Measurements from ENCODE around the gene EEF1E1.
"Not testable (repeated sequence)": the region's sequence is repeated elsewhere in the genome, so short reads cannot be mapped to it uniquely, and the experiment has no call there.

Gene EEF1E1

DNA sequence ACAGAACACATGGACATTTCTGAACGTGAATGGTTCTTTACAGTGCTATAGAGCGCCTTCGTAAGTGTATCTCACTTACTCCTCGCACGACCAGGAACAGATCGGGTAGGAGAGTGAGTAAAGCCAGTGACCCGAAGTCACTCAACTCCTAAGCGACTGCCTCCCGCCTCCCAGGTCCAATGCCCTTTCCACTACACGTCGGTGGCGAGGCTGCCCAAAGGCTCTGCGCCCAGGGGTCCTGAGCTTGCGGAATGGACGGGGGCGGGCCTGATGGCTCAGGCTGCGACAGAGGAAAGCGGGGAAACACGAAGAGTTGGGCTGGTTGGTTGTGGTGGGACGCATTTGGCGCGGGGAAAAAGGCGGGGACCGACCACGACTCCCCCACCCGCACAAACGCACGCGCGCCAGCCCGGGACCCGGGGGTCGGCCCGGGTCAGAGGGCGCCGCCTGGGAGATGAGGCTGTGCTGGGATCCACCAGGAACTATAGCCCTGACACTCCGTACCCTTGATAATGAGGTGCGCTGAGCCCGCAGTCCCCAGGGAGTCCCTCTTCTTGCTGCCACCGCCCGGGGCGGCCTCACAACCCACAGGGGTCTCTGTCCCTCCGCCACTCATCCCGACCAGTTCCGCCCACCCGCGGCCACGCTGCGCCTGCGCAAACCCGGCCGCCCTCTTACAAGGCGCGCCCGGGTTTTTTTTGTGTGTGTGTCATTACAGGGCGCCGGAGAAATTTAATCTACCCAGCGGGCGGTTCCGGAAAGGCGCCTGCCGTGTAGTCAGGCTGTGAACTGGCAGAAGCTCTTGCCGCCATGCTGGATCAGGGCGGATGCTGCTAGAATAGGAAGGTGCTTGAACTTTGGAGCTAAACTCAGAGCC lies 38.3 kb downstream of the EEF1E1 start, which contains the start of gene BLOC1S5:
Gene BLOC1S5, minus strand, starts transcription at position 629 of the 877 bp plus-strand sequence. Its CDS starts 13 bp downstream, at position 616.
- peak; percentile 99 for DNase-seq (ENCODE audit: low read depth, low spot score)

DNA sequence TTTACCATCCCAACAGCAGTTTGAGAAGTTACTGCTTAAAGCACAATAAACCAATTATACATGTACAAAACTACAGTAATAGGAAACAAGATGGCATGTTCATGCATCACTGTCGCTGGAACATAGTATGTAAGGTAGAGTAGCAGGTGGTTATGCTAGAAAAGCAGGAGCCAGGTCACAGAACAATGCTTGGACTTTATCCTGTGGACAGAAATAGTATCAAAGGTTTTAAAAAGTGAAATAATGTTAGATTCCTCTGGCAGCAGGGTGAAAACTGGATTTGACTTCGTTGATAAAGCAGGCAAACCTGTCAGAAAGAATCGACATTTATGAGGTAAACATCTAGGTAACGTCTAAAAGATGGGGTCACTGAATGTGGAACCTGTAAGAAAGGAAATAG lies 40.6 kb downstream of the EEF1E1 start:
- no peak for DNase-seq (ENCODE audit: low read depth, low spot score)

DNA sequence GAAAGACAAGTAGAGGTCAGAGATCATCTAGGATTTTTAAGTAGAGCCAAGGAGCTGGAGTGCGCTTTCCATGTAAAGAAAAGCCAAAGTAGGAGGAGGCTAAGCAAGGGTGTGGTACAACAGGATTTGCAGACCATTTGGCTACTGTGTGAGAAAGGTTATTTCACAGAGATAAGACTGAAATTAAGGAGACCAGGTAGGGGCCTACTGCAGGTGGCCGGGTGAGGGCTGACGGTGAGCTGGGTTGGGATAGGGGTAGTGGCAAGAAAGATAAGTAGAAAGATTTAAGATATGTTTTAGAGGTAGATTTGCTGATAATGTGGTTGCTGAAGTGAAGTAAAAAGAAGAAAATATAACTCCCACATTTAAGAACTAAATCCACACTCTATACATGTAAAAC lies 42.0 kb downstream of the EEF1E1 start:
- DNase-seq (ENCODE audit: low read depth, low spot score) = no peak

- no peak for DNase-seq (ENCODE audit: low read depth, low spot score)
Observed at GRCh38 chr6:8059129-8059528, 43.2 kb downstream of the EEF1E1 start.

DNA sequence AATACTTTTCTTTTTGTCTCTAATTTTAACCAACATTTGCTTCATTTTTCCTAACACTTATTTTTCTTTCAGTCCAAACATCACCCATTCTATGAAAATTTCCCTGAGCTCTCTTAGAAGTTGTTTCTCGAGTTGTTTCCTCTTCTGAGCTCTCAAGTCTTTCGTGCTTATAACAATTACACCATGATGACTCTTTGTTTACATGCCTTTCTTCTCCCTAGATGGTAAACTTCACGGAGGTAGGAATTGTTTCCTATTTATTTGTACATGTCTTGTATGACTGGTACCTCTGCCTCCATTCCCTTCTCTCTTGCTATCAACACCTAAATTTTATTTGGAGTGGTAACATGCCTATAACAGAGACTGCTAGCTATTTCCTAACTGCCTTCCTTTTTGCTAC lies 44.6 kb downstream of the EEF1E1 start:
- no peak for DNase-seq (ENCODE audit: low read depth, low spot score)

- DNase-seq (ENCODE audit: low read depth, low spot score) = no peak
Observed at GRCh38 chr6:8057263-8057662, 45.1 kb downstream of the EEF1E1 start.

DNA sequence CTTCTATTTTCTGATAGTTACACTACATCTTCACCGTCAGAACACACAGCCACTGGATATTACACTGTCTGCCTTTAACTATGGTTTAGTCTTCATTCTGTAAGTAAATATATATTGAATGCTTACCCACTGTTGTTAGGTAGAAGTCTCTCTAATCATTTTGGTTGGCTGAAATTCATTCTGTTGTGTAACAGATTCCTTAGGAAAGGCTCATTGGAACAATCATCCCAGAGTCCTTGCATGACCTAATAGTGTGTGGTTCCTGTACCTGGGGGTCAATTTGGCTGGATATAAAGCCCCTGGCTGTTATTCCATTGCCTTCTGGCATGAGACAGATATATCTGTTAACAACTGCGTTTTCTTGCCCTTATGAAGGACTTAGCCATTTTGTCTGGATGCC lies 48.1 kb downstream of the EEF1E1 start:
- DNase-seq (ENCODE audit: low read depth, low spot score) = no peak

- no peak for DNase-seq (ENCODE audit: low read depth, low spot score)
Observed at GRCh38 chr6:8047541-8048292, 54.6 kb downstream of the EEF1E1 start.

- not testable (repeated sequence) for DNase-seq (ENCODE audit: low read depth, low spot score)
Observed at GRCh38 chr6:8045769-8046168, 56.6 kb downstream of the EEF1E1 start.

DNA sequence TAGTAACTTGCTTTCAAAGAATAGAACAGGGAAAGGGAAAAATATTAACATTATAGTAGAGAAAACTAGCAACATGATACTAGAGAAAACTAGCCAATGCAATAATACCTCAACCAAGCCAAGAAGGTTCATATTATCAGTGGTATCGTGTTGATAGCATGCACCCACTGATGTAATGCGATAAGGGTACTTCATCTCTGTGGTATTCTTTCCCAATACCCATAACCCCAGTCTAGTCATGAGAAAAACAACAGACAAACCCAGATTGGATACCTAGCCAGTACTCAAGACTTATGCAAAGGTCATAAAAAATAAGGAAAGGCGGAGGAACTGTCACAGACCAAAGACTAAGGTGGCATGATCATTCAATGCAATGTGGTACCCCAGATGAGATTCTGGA lies 59.1 kb downstream of the EEF1E1 start:
- DNase-seq (ENCODE audit: low read depth, low spot score) = no peak

GRCh38 chr6:8041913-8042583 lies 60.3 kb downstream of the EEF1E1 start:
- no peak for DNase-seq (ENCODE audit: low read depth, low spot score)

DNA sequence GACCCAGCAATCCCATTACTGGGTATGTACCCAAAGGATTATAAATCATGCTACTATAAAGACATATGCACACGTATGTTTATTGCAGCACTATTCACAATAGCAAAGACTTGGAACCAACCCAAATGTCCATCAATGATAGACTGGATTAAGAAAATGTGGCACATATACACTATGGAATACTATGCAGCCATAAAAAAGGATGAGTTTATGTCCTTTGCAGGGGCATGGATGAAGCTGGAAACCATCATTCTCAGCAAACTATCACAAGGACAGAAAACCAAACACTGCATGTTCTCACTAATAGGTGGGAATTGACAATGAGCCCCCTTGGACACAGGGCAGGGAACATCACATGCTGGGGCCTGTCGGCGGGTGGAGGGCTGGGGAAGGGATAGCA lies 68.2 kb downstream of the EEF1E1 start:
- not testable (repeated sequence) for DNase-seq (ENCODE audit: low read depth, low spot score)

- no peak for DNase-seq (ENCODE audit: low read depth, low spot score)
Observed at GRCh38 chr6:8030920-8031319, 71.4 kb downstream of the EEF1E1 start.

Data from ELF-1 (cell line).